ENCODE data around the gene TBCA.
"Not testable (repeated sequence)": the region's sequence is repeated elsewhere in the genome, so short reads cannot be mapped to it uniquely, and the experiment has no call there.

Gene TBCA

DNA sequence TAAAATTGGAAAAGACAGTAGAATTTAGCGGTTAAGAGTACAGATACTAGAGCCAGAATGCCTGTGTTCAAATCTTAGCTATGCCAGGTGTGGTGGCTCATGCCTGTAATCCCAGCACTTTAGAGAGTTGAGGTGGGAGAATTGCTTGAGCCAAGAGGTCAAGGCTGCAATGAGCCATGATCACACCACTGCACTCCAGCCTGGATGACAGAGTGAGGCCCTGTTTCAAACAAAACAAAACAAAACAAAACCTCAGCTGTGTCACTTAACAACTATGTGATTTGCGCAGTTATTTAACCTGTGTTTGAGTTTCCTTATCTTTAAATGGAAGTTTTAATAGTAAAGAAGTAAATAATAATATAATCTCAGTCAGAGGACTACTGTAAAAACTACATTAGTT is 68.3 kb downstream of the TBCA start:
- no peak for DNase-seq (ENCODE audit: low read depth)

- DNase-seq (ENCODE audit: low read depth) = not testable (repeated sequence)
These were observed 76.6 kb downstream of the TBCA start for GRCh38 chr5:77699569-77699968.

DNA sequence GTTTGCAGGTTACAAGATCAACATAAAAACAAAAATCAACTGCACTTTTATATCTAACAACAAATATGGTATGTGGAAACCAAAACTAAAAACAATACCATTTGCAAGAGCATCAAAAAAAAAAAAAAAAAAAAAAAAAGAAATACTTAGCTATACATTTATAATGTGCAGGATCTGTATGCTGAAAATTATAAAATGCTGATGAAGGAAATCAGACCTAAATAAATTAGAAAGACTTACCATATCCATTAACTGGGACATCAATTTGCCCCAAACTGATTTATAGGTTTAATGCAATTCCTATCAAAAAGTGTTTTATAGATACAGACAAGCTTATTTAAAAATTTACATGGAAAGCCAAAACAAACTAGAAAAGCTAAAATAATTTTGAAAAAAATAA is 77.2 kb downstream of the TBCA start:
- DNase-seq (ENCODE audit: low read depth) = no peak

- DNase-seq (ENCODE audit: low read depth) = no peak
These were observed 78.4 kb downstream of the TBCA start for GRCh38 chr5:77697692-77698091.

DNA sequence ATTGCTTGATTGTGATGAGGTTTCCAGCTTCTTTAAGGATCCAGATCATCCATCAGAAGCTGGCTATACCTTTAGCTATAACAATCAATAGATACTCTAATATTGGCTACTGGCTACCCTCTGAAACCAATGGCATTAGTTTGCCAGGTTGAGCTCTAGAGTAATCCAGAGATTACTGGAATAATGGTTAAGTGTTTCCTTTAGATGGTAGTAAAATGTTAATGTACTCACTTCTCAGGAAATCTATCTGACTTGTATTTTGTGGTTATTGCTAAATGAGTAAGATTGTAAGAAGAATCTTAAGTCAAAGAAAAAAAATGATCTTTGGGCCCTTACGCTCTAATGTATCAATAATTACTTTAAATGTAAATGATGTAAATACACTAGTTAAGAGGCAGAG is 80.0 kb downstream of the TBCA start:
- DNase-seq (ENCODE audit: low read depth) = no peak

DNA sequence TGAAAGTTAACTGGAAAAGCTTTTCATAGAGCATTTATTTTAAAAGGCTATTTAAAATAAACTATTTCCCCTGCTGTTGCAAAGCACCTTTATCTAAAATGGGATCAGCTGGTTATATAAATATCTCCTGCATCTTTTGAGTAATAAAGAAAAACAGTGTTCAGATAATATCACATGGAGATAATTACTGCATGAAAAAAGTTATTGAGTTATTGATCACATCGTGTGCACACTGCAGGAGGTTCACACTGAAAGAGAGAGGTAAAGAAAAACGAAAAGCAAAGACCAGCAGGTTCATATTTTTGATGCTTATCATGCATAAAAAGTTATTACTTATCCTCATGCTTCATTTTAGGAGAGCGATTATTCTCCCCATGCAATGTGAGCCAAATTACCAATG is 82.2 kb downstream of the TBCA start:
- no peak for DNase-seq (ENCODE audit: low read depth)

- no peak for DNase-seq (ENCODE audit: low read depth)
These were observed 92.9 kb downstream of the TBCA start for GRCh38 chr5:77683171-77683732.

- DNase-seq (ENCODE audit: low read depth) = no peak
These were observed 105.6 kb downstream of the TBCA start for GRCh38 chr5:77670526-77670925.

GRCh38 chr5:77669677-77670076 is 106.5 kb downstream of the TBCA start:
- DNase-seq (ENCODE audit: low read depth) = no peak

GRCh38 chr5:77663090-77663863 is 112.9 kb downstream of the TBCA start:
- DNase-seq (ENCODE audit: low read depth) = no peak

- no peak for DNase-seq (ENCODE audit: low read depth)
These were observed 113.5 kb downstream of the TBCA start for GRCh38 chr5:77662635-77663034.

DNA sequence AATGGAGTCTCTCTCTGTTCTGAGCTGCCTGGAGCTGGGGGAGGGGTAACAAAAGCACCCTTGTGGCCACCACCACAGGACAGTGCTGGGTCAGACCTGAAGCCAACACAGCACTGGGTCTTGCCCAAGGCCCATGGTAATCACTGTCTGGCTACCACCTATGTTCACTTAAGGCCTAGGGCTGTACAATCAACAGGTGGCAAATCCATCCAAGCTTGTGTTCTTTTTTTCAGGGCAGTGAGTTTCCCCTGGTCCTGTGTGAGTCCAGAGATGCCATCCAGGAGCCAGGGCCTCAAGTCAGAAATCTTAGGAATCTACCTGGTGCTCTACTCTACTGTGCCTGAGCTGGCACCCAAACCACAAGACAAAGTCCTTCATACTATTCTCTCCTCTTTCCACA is 117.5 kb downstream of the TBCA start:
- DNase-seq (ENCODE audit: low read depth) = no peak

DNA sequence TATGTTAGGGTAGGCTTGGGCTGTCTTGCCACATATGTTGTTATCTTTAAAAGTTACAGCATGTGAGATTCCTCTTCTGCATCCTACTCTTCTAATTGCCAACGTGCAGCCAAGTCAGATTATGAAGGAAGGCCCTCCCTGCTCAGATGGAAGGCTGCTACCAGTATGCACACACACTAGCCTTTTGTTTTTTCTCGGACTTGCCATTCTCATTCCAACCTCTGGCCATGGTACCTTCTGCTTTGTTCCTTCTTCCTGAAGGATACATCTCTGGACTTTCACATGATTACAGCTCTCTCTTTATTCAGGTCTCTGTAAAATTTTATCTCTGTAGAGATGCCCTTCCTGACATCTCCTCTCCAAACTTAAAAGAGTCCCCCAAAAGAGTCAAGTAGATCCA is 124.8 kb downstream of the TBCA start:
- DNase-seq (ENCODE audit: low read depth) = no peak

DNA sequence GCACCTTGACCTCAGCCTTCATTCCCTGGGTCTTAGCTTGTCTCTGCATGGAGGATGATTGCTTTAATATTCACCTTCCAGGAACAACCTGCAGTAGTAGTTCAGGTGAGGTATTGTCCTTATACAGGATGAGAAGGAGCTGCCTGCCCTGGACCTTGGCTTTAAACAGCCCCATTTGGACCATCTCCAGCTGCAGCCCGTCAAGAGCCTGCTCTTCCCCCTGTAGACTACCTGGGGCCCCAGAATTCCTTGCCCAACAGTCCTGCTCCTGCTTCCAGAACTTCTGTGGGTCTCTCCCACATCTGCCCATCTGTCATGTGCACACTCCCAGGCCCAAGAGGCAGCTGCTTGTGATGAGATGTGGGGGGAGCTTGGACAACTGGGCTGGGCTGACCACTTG is 125.5 kb downstream of the TBCA start:
- DNase-seq (ENCODE audit: low read depth) = no peak

GRCh38 chr5:77649776-77650175 is 126.4 kb downstream of the TBCA start:
- DNase-seq (ENCODE audit: low read depth) = no peak

DNA sequence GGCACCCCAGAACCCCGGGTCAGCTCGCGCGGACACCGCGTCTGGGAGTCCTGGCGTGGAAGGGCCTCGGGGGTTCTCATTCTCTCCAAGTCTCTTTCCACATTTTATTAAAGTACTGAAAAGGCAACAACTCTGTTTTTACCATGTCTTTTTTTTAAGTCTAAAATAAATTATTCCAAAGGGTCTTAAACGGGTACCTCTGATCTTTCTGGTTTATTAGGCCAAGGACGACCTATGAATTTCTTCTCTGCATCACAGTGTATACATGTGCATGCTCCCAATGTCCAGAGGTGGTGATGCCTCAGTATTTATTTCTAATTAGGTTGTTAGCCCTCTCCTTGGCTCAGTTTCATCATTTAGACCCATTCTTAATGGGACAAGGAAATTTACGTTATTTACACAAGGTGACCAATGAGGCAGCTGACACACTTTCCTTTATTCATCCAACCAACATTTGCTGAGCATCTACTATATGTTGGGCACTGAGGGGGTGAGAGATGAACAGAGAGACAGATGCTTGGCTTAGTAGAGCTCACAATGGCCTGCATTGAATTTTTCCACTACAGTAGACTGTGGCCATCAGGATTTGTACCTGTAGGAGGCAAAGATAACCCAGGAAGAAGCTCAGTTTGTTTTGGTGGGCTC is 130.0 kb downstream of the TBCA start:
- no peak for DNase-seq (ENCODE audit: low read depth)

- no peak for DNase-seq (ENCODE audit: low read depth)
These were observed 130.8 kb downstream of the TBCA start for GRCh38 chr5:77645158-77645994.

DNA sequence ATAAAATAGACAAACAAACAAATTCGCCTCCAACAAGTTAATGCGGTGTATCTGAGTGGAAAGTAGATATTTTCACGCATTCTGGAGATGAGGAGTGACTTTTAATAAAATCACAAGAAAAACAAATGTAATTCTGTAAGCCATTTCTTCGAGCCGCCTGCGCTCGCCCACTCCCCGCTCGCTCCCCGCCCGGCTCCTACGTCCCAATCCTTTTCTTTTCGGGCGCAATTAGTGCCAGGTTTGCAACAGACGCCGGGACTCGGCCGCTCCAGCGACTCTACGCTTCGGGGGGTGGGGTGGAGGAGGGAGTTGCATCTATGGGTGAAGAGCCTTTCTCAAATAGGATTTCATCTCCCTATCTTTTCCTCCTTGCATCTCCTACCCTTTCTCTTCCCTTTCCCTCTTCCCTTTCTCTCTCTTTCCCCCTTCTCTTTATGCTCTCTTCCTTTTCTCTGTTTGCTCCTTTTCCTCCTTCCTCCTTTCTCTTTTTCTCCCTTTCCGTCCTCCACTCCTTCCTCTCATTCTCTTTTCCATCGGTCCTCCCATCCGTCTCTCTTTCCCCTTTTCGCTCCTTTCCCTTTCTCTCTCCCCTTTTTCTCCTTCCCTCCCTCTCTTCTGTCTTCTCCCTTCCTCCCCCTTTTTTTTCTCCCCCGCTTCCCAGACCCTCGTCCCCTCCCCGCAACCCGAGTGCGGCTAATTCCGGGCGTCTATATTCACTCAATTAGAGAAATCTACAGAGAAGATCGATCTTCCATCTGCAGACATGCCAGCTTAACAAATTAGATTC is 131.6 kb downstream of the TBCA start:
- DNase-seq (ENCODE audit: low read depth) = no peak

- DNase-seq (ENCODE audit: low read depth) = no peak
These were observed 132.3 kb downstream of the TBCA start for GRCh38 chr5:77643654-77644370.

- DNase-seq (ENCODE audit: low read depth) = no peak
These were observed 133.1 kb downstream of the TBCA start for GRCh38 chr5:77642738-77643653.
